Calu3 (cell line): ENCODE measurements around the gene ZBTB32. TPM values are rescaled to one million over a fixed set of nuclear protein-coding genes. Genes with fewer than 3 reads are reported as not detected.

ENCODE experiments used
- BruUV-seq: library from RNA; stranded (reverse); fragments of 400-500 nt; replicated peaks from 2 replicates; lab custom pipeline; 2021; lab: Mats Ljungman, UMichigan
- CTCF ChIA-PET: fragments of 300-600 bp; sonication (Branson Sonifier 250); formaldehyde crosslinking; loops from one replicate; lab custom pipeline; 2022; ENCODE audit warnings: antibody characterized with exemption; lab: Charles Lee
- DNase-seq: peaks from one replicate; pipeline ENCODE4 v3.0.0; 2022
- H3K27ac Mint-ChIP-seq: one replicate; pipeline ENCODE4 v1.8.0; 2022; ENCODE audit warnings: mixed read lengths; ENCODE audit not compliant: unreplicated experiment
- H3K27me3 Mint-ChIP-seq: one replicate; pipeline ENCODE4 v1.8.0; 2022; ENCODE audit warnings: mixed read lengths; ENCODE audit not compliant: unreplicated experiment
- H3K36me3 Mint-ChIP-seq: one replicate; pipeline ENCODE4 v1.8.0; 2022; ENCODE audit warnings: mild to moderate bottlenecking, moderate library complexity, mixed read lengths; ENCODE audit not compliant: insufficient read depth, unreplicated experiment
- H3K4me1 Mint-ChIP-seq: one replicate; pipeline ENCODE4 v1.8.0; 2022; ENCODE audit warnings: mild to moderate bottlenecking, low read depth, mixed read lengths; ENCODE audit not compliant: unreplicated experiment
- H3K4me3 Mint-ChIP-seq: one replicate; pipeline ENCODE4 v1.8.0; 2022; ENCODE audit warnings: mild to moderate bottlenecking, low read depth, moderate library complexity, mixed read lengths; ENCODE audit not compliant: unreplicated experiment
- H3K9me3 Mint-ChIP-seq: one replicate; pipeline ENCODE4 v1.8.0; 2022; ENCODE audit warnings: low read depth, mixed read lengths; ENCODE audit not compliant: unreplicated experiment
- intact Hi-C: fragments of 100-400 bp; cut with micrococcal nuclease; formaldehyde crosslinking; loops from one replicate; pipeline ENCODE4 v1.10.0; 2022; ENCODE audit not compliant: unreplicated experiment
- total RNA-seq: library from RNA; stranded (reverse); gene quantifications from 2 replicates; pipeline ENCODE4 v1.2.3, GENCODE V29; 2022
- TF ChIP-seq, protein P1 (sequence below): fragments of 200-600 bp; IDR thresholded peaks from one replicate; pipeline ENCODE4 v1.8.0; 2022; ENCODE audit warnings: antibody characterized with exemption; ENCODE audit not compliant: unreplicated experiment

Gene ZBTB32
- total RNA-seq, 1 experiment from 2014 or later = not detected

DNA sequence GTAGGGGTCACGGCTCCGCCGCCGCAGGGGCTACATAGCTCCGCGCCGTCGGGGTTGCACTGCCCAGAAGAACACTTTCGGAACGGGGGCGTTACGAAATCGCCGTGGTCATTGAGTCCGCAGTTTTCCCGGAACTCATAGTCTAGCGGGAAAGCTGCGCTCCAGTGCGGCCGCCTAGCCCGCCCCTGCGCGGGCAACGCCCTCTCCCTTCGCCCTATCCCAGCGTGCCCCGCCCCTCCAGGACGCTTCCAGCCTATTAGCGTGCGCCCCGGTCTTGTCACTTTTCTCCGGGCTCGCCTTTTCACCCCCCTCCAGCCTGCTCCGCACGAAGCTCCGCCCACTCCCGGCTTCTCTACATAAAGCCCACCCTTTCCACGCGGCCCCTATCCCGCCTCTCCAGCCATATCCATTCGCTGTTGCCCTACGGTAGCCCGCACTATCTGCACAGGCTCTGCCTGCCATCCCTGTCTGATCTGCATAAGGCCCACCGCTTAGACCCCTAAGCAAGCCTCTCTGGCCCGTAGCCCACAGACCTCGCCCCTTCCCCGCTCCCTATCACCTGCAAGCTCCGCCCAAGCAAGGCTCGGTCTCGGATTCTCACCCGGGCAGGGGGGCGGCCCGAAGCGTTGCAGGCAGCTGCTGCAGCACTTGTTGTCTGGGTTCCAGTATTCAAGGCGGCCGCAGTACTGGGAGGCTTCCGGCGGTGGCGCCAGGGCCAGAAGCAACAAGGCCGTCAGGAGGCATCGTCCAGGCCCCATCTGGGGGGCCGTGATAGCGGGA, 36.3 kb downstream of the ZBTB32 start:
- CTCF ChIA-PET = interaction anchor here (0.8 to 1.4 kb wide), 4 partner anchors 22 to 139 kb away, joined by 3 to 5 read pairs (median 3); partner anchors contain the start of gene COX6B1
- Mint-ChIP-seq H3K4me3 (peak overlapping the region; percentile 97), H3K4me1 (peaks cover 20% of the 10 kb centered on the region), H3K36me3 (peaks cover 79% of the 10 kb centered on the region), H3K27me3 (no peaks in the 10 kb centered on the region), H3K27ac (peak overlapping the region; percentile 89), H3K9me3 (no peaks in the 10 kb centered on the region)
- BruUV-seq = no TSS peak
- DNase-seq = peak; percentile 99
- TF ChIP-seq, protein P1, sequence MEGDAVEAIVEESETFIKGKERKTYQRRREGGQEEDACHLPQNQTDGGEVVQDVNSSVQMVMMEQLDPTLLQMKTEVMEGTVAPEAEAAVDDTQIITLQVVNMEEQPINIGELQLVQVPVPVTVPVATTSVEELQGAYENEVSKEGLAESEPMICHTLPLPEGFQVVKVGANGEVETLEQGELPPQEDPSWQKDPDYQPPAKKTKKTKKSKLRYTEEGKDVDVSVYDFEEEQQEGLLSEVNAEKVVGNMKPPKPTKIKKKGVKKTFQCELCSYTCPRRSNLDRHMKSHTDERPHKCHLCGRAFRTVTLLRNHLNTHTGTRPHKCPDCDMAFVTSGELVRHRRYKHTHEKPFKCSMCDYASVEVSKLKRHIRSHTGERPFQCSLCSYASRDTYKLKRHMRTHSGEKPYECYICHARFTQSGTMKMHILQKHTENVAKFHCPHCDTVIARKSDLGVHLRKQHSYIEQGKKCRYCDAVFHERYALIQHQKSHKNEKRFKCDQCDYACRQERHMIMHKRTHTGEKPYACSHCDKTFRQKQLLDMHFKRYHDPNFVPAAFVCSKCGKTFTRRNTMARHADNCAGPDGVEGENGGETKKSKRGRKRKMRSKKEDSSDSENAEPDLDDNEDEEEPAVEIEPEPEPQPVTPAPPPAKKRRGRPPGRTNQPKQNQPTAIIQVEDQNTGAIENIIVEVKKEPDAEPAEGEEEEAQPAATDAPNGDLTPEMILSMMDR = no peak
- intact Hi-C loops = loop anchor here (10.0 kb wide), 1 partner anchor 194 kb away; the partner anchor contains the start of gene LRFN3

DNA sequence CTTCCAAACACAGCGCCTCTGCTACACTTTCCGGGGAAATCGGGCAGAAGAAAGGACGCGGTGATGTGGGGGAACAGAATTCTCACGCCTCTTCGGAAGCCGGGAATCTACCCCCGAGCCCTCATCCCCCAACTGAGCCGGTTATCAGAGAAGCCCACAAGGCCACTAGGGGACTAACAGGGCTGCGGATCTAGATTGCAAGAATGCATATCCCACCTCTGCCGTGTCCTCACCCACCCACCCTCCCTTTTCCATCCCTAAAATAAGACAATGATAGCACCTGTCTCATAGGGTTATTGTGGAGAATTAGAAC, 36.8 kb downstream of the ZBTB32 start:
- Mint-ChIP-seq H3K27ac (peak overlapping the region; percentile 89), H3K36me3 (peaks cover 80% of the 10 kb centered on the region), H3K9me3 (no peaks in the 10 kb centered on the region), H3K4me3 (peak overlapping the region; percentile 97), H3K27me3 (no peaks in the 10 kb centered on the region), H3K4me1 (peaks cover 25% of the 10 kb centered on the region)
- no peak for DNase-seq
- no TSS peak for BruUV-seq
- intact Hi-C loops = loop anchor here (10.0 kb wide), 1 partner anchor 194 kb away; the partner anchor contains the start of gene LRFN3
- CTCF ChIA-PET = interaction anchor here (0.8 to 1.4 kb wide), 4 partner anchors 22 to 139 kb away, joined by 3 to 5 read pairs (median 3); partner anchors contain the start of gene COX6B1
- TF ChIP-seq, protein P1 = peak; percentile 26

- CTCF ChIA-PET = interaction anchor here (0.6 kb wide), 1 partner anchor 86 kb away, joined by 5 read pairs; no protein-coding TSS in a partner anchor
- intact Hi-C loops = loop anchor here (10.0 kb wide), 1 partner anchor 193 kb away; the partner anchor contains the start of gene LRFN3
- H3K36me3 Mint-ChIP-seq = peaks cover 79% of the 10 kb centered on the region
Observed at GRCh38 chr19:35742121-35742724, 37.9 kb downstream of the ZBTB32 start, which contains the start of gene IGFLR1. IGFLR1 (minus strand) TSS chr19:35742452; CDS start chr19:35741180, 1,272 bp downstream.

More at GRCh38 chr19:35742121-35742724, 37.9 kb downstream of the ZBTB32 start, which contains the start of gene IGFLR1:
- H3K4me3 Mint-ChIP-seq = peak within 1 kb of the TSS; percentile 97
- TF ChIP-seq, protein P1 = no peak
- peaks cover 36% of the 10 kb centered on the region for H3K4me1 Mint-ChIP-seq
- H3K27ac Mint-ChIP-seq = no peak within 1 kb of the TSS
- no peaks in the 10 kb centered on the region for H3K27me3 Mint-ChIP-seq
- no TSS peak for BruUV-seq
- H3K9me3 Mint-ChIP-seq = no peaks in the 10 kb centered on the region
- DNase-seq = no peak
